Measurements from ENCODE around the gene SNRK.

SNRK gene

DNA sequence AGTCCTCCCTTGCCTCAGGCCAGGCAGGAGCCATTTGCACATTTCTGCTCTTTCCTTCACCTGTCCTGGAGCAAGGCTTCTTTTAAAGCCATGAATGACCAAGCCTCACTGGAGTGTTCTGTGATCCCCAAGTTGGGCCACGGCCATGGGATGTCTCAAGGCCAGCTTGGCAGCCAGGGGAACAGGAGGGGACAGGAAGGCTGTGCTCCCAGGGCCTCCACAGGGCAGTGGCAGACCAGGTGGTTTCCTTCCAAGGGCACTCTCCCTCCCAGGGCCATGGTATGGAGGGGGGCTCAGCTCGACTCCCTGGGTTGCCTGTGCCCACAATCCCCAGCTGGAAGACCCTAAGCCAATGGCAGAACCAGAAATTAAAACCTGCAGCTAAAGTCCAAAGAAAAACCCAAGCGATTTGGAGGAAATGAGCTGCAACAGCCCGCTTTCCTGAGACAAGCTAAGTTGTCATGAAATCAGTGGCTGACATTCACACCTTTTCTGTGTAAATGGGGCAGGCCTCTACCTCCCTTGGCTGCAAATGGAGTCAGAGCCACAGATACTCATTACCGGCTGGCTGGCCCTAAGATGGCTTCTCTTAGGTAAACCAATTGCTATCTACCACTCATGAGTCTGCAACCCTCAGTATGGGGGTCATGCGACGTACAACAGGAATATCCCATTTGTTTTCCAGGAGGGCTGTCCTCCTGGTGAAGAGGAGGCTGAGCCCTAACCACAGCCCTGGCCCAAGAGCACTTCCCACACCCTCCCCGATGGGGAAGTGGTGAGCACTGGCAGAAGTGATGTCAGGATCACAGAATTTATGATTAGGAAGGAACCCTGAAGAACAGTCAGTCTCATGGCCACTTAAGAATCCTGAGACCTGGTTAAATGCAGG is 83.3 kb downstream of the SNRK start:
- Histone ChIP-seq H3K9ac (ENCODE audit: low read length) (no peak overlapping the region), H3K4me3 (ENCODE audit: insufficient read depth in 1 of 2, low read depth in 1 of 2, low read length in 2 of 2) (no peak overlapping the region), H4K8ac (ENCODE audit: low read length) (no peak overlapping the region), H3K79me1 (replicated peaks; ENCODE audit: low read length, poor library complexity, severe bottlenecking) (peaks cover 6% of the 10 kb centered on the region), H3K14ac (ENCODE audit: low read length in 2 of 2) (no peak overlapping the region), H3K18ac (ENCODE audit: low read depth in 1 of 2, low read length in 2 of 2) (no peak overlapping the region), H3K36me3 (ENCODE audit: control insufficient read depth in 1 of 2, insufficient read depth in 2 of 2, low read depth in 1 of 2, low read length in 2 of 2) (peaks cover 17 to 28% of the 10 kb centered on the region in 2 experiments), H2AK5ac (ENCODE audit: low read length, severe bottlenecking) (no peak overlapping the region), H3K23ac (ENCODE audit: low read length in 2 of 2) (no peak overlapping the region), H2BK12ac (ENCODE audit: low read length in 2 of 2) (no peak overlapping the region), H3K4me2 (ENCODE audit: low read length, poor library complexity, severe bottlenecking) (no peak overlapping the region), H3K4ac (ENCODE audit: low read depth in 1 of 2, low read length in 2 of 2) (no peak overlapping the region), H3K4me1 (ENCODE audit: control insufficient read depth, insufficient read depth, low read depth, low read length) (peaks cover 7% of the 10 kb centered on the region), H2BK15ac (ENCODE audit: low read depth, poor library complexity, severe bottlenecking) (no peak overlapping the region), H2BK120ac (ENCODE audit: low read depth, low read length) (no peak overlapping the region), H2AFZ (ENCODE audit: low read depth, low read length) (no peak overlapping the region), H3K27ac (ENCODE audit: low read length, poor library complexity, severe bottlenecking) (no peak overlapping the region), H3K27me3 (ENCODE audit: control insufficient read depth in 1 of 2, insufficient read depth in 1 of 2, low read length in 2 of 2) (no peaks in the 10 kb centered on the region), H4K91ac (ENCODE audit: low read length) (no peak overlapping the region), H2BK5ac (ENCODE audit: low read depth, low read length, poor library complexity, severe bottlenecking) (no peak overlapping the region), H3K9me3 (ENCODE audit: control insufficient read depth, low read length) (no peaks in the 10 kb centered on the region)
- DNase-seq, result no peak
- 91% methylated on average over 8 of the region's 8 CpGs for WGBS

DNA sequence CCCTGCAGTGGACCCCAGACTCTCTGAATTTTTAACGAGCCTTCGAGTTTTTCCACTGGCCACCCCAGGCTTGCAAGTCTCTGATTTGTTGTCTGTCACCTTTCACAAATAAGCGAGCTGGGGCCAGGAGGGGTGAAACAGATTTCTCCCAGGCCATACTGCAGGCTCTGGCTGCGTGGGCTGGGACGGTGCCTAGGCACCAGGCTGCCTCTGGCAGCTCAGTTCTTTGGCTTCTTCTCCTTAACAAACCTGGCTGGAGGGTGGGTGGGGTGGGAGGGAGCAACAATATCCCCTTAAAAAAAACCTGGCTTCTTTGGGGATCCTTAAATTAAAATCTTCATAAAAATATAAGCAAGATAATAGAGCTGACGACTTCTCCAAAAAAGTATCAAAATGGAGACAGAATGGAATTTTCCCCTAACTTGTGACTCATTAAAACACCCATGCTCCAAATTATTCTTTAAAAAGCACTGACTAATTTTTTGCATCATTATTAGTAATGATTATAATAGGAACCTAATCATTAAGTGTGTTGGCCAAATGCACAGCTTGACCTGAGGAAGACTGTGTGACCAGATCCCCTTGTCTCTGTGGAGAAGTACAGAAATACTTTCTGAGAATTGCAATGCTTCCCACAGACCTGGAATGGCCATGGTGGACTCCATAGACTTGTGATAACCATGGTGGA is 84.1 kb downstream of the SNRK start:
- H3K27ac ChIP-seq (ENCODE audit: low read length, poor library complexity, severe bottlenecking), result no peak overlapping the region
- no peak overlapping the region for H3K18ac ChIP-seq (ENCODE audit: low read depth in 1 of 2, low read length in 2 of 2)
- H4K8ac ChIP-seq (ENCODE audit: low read length), result no peak overlapping the region
- no peak overlapping the region for H2BK15ac ChIP-seq (ENCODE audit: low read depth, poor library complexity, severe bottlenecking)
- H2BK12ac ChIP-seq (ENCODE audit: low read length in 2 of 2), result no peak overlapping the region
- H2AFZ ChIP-seq (ENCODE audit: low read depth, low read length), result no peak overlapping the region
- no peak overlapping the region for H3K14ac ChIP-seq (ENCODE audit: low read length in 2 of 2)
- no peak overlapping the region for H2BK120ac ChIP-seq (ENCODE audit: low read depth, low read length)
- no peak overlapping the region for H2AK5ac ChIP-seq (ENCODE audit: low read length, severe bottlenecking)
- H3K4me1 ChIP-seq (ENCODE audit: control insufficient read depth, insufficient read depth, low read depth, low read length), result peaks cover 7% of the 10 kb centered on the region
- no peaks in the 10 kb centered on the region for H3K27me3 ChIP-seq (ENCODE audit: control insufficient read depth in 1 of 2, insufficient read depth in 1 of 2, low read length in 2 of 2)
- H3K9ac ChIP-seq (ENCODE audit: low read length), result no peak overlapping the region
- H3K36me3 ChIP-seq (ENCODE audit: control insufficient read depth in 1 of 2, insufficient read depth in 2 of 2, low read depth in 1 of 2, low read length in 2 of 2), result peaks cover 9 to 22% of the 10 kb centered on the region in 2 experiments
- H3K4me3 ChIP-seq (ENCODE audit: insufficient read depth in 1 of 2, low read depth in 1 of 2, low read length in 2 of 2), result no peak overlapping the region
- no peak overlapping the region for H3K4ac ChIP-seq (ENCODE audit: low read depth in 1 of 2, low read length in 2 of 2)
- H3K4me2 ChIP-seq (ENCODE audit: low read length, poor library complexity, severe bottlenecking), result no peak overlapping the region
- no peak for DNase-seq
- 72% methylated on average over 4 of the region's 6 CpGs for WGBS
- H2BK5ac ChIP-seq (ENCODE audit: low read depth, low read length, poor library complexity, severe bottlenecking), result no peak overlapping the region
- no peaks in the 10 kb centered on the region for H3K9me3 ChIP-seq (ENCODE audit: control insufficient read depth, low read length)
- no peak overlapping the region for H3K23ac ChIP-seq (ENCODE audit: low read length in 2 of 2)
- H4K91ac ChIP-seq (ENCODE audit: low read length), result no peak overlapping the region
- H3K79me1 ChIP-seq (replicated peaks; ENCODE audit: low read length, poor library complexity, severe bottlenecking), result peaks cover 6% of the 10 kb centered on the region

DNA sequence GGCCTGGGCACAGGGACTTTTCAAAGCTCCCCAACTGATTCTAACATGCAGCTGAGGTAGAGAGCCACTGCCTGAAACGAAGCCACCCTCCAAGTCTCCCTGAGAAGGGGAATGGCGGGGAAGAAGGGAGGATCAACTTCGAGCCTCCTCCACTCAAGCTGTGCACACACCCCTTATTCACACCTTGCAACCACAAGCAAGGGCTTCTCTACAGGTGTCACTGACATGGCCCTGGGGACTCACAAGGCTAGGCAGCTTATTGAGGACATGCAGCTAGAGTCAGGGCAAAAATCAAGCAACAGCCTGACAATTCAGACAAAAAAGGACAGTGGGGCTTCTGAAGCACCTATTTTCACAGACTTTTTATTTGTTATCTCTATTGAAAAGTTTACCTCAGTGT is 85.2 kb downstream of the SNRK start:
- no peaks in the 10 kb centered on the region for H3K27me3 ChIP-seq (ENCODE audit: control insufficient read depth in 1 of 2, insufficient read depth in 1 of 2, low read length in 2 of 2)
- H2AK5ac ChIP-seq (ENCODE audit: low read length, severe bottlenecking), result no peak overlapping the region
- H3K23ac ChIP-seq (ENCODE audit: low read length in 2 of 2), result peak overlapping the region in 1 of 2 experiments; percentile 47
- H3K79me1 ChIP-seq (replicated peaks; ENCODE audit: low read length, poor library complexity, severe bottlenecking), result peaks cover 6% of the 10 kb centered on the region
- peaks cover 5% of the 10 kb centered on the region for H3K4me1 ChIP-seq (ENCODE audit: control insufficient read depth, insufficient read depth, low read depth, low read length)
- no peak overlapping the region for H2AFZ ChIP-seq (ENCODE audit: low read depth, low read length)
- WGBS, result 69% methylated on average over 3 of the region's 3 CpGs
- no peak overlapping the region for H3K14ac ChIP-seq (ENCODE audit: low read length in 2 of 2)
- H3K4me2 ChIP-seq (ENCODE audit: low read length, poor library complexity, severe bottlenecking), result no peak overlapping the region
- peaks cover 0 to 11% of the 10 kb centered on the region in 2 experiments for H3K36me3 ChIP-seq (ENCODE audit: control insufficient read depth in 1 of 2, insufficient read depth in 2 of 2, low read depth in 1 of 2, low read length in 2 of 2)
- no peak overlapping the region for H2BK12ac ChIP-seq (ENCODE audit: low read length in 2 of 2)
- H2BK15ac ChIP-seq (ENCODE audit: low read depth, poor library complexity, severe bottlenecking), result no peak overlapping the region
- H3K4ac ChIP-seq (ENCODE audit: low read depth in 1 of 2, low read length in 2 of 2), result no peak overlapping the region
- H3K18ac ChIP-seq (ENCODE audit: low read depth in 1 of 2, low read length in 2 of 2), result no peak overlapping the region
- no peaks in the 10 kb centered on the region for H3K9me3 ChIP-seq (ENCODE audit: control insufficient read depth, low read length)
- DNase-seq, result no peak
- H3K27ac ChIP-seq (ENCODE audit: low read length, poor library complexity, severe bottlenecking), result no peak overlapping the region
- no peak overlapping the region for H2BK120ac ChIP-seq (ENCODE audit: low read depth, low read length)
- no peak overlapping the region for H4K8ac ChIP-seq (ENCODE audit: low read length)
- H4K91ac ChIP-seq (ENCODE audit: low read length), result no peak overlapping the region
- no peak overlapping the region for H2BK5ac ChIP-seq (ENCODE audit: low read depth, low read length, poor library complexity, severe bottlenecking)
- no peak overlapping the region for H3K9ac ChIP-seq (ENCODE audit: low read length)
- no peak overlapping the region for H3K4me3 ChIP-seq (ENCODE audit: insufficient read depth in 1 of 2, low read depth in 1 of 2, low read length in 2 of 2)

DNA sequence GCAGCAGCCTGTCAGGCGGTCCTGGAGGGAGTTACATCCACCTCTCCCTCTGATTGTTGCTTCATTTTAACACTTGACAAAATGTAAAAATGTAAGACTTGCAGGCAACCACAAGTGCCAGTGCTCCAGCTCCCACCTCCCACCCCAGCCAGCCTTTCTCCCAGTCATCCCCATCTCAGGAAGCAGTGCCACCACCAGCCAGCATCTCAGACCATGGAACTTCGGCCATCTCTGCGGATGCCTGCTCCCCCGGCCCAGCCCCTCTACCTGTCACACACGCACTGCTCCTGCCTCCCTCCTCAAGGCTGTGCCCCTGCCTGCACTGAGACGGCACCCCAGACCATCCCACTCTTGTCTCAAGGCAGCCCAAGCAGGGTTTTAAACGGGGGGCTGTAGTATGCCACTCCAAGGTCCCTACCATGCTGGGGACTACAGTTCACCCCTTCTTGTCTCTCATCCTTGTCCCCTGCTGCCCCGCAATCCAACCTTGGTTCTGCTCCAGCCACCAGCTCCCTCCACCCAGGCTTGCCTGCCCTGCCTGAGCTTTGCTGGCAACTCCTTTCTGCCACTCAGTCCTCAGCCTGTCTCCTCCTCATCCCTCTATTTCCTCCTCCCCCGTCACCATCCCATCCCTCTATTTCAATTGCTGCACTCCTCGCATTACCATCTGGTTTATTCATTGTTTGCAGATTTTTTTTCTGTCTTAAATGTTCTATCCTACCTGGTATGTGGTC is 85.8 kb downstream of the SNRK start:
- H2BK120ac ChIP-seq (ENCODE audit: low read depth, low read length), result no peak overlapping the region
- WGBS, result 95% methylated on average over 10 of the region's 10 CpGs
- peaks cover 5% of the 10 kb centered on the region for H3K4me1 ChIP-seq (ENCODE audit: control insufficient read depth, insufficient read depth, low read depth, low read length)
- H2BK5ac ChIP-seq (ENCODE audit: low read depth, low read length, poor library complexity, severe bottlenecking), result no peak overlapping the region
- H3K18ac ChIP-seq (ENCODE audit: low read depth in 1 of 2, low read length in 2 of 2), result peak overlapping the region in 1 of 2 experiments; percentile 14
- peaks cover 6% of the 10 kb centered on the region for H3K79me1 ChIP-seq (replicated peaks; ENCODE audit: low read length, poor library complexity, severe bottlenecking)
- H4K91ac ChIP-seq (ENCODE audit: low read length), result peak overlapping the region; percentile 21
- no peak overlapping the region for H3K23ac ChIP-seq (ENCODE audit: low read length in 2 of 2)
- no peak overlapping the region for H4K8ac ChIP-seq (ENCODE audit: low read length)
- no peak overlapping the region for H2AK5ac ChIP-seq (ENCODE audit: low read length, severe bottlenecking)
- no peak overlapping the region for H2BK12ac ChIP-seq (ENCODE audit: low read length in 2 of 2)
- H3K9me3 ChIP-seq (ENCODE audit: control insufficient read depth, low read length), result no peaks in the 10 kb centered on the region
- H3K36me3 ChIP-seq (ENCODE audit: control insufficient read depth in 1 of 2, insufficient read depth in 2 of 2, low read depth in 1 of 2, low read length in 2 of 2), result peaks cover 0 to 9% of the 10 kb centered on the region in 2 experiments
- no peak overlapping the region for H3K27ac ChIP-seq (ENCODE audit: low read length, poor library complexity, severe bottlenecking)
- no peaks in the 10 kb centered on the region for H3K27me3 ChIP-seq (ENCODE audit: control insufficient read depth in 1 of 2, insufficient read depth in 1 of 2, low read length in 2 of 2)
- no peak overlapping the region for H2AFZ ChIP-seq (ENCODE audit: low read depth, low read length)
- no peak overlapping the region for H3K9ac ChIP-seq (ENCODE audit: low read length)
- H3K4me2 ChIP-seq (ENCODE audit: low read length, poor library complexity, severe bottlenecking), result no peak overlapping the region
- H3K14ac ChIP-seq (ENCODE audit: low read length in 2 of 2), result no peak overlapping the region
- no peak for DNase-seq
- H3K4ac ChIP-seq (ENCODE audit: low read depth in 1 of 2, low read length in 2 of 2), result no peak overlapping the region
- H2BK15ac ChIP-seq (ENCODE audit: low read depth, poor library complexity, severe bottlenecking), result no peak overlapping the region
- H3K4me3 ChIP-seq (ENCODE audit: insufficient read depth in 1 of 2, low read depth in 1 of 2, low read length in 2 of 2), result peak overlapping the region in 1 of 2 experiments; percentile 6

Measured in mesenchymal stem cell (in vitro differentiated cells and primary cell).